Esophagus squamous epithelium (tissue), 4 donors: Measurements from ENCODE around the gene CNKSR3.

Experiments
- POLR2A ChIP-seq, 4 donors: fragments of 450-650 bp; IDR thresholded peaks; one replicate each; pipeline ENCODE4 v1.6.1; 2017; ENCODE audit warnings: antibody characterized with exemption in 4 of 4, mild to moderate bottlenecking in 4 of 4, moderate library complexity in 3 of 4
- TF ChIP-seq, protein P1 (sequence below), 6 experiments: fragments of 450-650 bp in 4 of 6; fragments of 200-600 bp in 2 of 6; sonication (generic) in 2 of 6; IDR thresholded peaks; one replicate each; pipeline ENCODE4 v1.5.1; 2016 to 2019; ENCODE audit warnings: antibody characterized with exemption in 6 of 6, mild to moderate bottlenecking in 4 of 6, moderate library complexity in 4 of 6

DNA sequence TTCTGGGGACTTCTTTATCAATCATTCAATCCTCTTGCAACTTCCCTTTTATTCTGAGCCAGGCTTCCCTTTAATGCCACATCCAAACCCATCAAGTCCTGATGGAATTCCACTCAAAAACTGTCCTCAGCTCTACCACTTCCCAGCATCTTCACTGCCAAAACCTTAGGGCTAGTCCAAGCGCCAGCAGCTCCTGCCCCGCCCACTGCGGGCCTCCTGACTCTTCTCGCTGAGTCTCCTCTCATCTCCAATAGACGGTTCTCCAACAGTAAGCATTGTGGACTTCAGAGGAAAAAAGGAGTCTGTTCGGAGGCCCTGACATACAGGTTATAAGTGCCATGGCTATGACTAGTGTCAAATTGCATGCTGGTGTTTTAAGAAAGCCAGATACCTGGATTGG, 38.7 kb upstream of the CNKSR3 start:
- TF ChIP-seq, protein P1, sequence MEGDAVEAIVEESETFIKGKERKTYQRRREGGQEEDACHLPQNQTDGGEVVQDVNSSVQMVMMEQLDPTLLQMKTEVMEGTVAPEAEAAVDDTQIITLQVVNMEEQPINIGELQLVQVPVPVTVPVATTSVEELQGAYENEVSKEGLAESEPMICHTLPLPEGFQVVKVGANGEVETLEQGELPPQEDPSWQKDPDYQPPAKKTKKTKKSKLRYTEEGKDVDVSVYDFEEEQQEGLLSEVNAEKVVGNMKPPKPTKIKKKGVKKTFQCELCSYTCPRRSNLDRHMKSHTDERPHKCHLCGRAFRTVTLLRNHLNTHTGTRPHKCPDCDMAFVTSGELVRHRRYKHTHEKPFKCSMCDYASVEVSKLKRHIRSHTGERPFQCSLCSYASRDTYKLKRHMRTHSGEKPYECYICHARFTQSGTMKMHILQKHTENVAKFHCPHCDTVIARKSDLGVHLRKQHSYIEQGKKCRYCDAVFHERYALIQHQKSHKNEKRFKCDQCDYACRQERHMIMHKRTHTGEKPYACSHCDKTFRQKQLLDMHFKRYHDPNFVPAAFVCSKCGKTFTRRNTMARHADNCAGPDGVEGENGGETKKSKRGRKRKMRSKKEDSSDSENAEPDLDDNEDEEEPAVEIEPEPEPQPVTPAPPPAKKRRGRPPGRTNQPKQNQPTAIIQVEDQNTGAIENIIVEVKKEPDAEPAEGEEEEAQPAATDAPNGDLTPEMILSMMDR (IDR thresholded peaks at IDR 0.05) = no peak
- no peak for TF ChIP-seq POLR2A (IDR thresholded peaks at IDR 0.05)
